ENCODE measurements around the gene TYW5.

Gene TYW5, protein sequence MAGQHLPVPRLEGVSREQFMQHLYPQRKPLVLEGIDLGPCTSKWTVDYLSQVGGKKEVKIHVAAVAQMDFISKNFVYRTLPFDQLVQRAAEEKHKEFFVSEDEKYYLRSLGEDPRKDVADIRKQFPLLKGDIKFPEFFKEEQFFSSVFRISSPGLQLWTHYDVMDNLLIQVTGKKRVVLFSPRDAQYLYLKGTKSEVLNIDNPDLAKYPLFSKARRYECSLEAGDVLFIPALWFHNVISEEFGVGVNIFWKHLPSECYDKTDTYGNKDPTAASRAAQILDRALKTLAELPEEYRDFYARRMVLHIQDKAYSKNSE

DNA sequence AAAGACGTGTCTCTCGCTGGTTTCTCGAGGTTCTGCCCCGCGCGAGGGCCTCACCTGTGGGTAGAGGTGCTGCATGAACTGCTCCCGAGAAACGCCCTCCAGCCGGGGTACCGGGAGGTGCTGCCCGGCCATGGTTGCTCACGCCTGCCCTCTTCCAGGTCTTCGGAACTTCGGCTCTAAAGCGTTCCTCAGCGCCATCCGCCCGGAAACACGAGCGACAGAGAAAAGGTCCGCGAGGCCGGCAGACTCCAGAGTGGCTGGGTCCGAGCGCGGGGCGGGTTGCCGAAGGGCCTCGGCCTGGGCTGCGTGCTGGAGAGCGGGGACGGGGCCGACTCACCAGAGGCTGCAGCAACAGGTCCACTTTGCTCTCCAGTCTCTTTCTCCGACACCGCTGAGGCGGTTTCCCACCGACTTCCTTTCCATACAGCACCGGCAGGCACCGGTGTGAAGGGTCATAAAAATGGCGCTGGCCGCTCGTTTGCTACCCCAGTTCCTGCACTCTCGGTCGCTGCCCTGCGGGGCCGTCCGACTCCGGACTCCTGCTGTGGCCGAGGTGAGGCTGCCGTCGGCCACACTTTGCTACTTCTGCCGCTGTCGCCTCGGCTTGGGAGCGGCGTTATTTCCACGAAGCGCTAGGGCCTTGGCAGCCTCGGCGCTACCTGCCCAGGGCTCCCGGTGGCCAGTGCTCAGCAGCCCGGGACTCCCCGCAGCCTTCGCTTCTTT lies at the start of gene TYW5, which contains the start of gene MAIP1:
TSS of gene TYW5 (minus strand) at position 153 of the 723 bp plus-strand sequence. CDS start at position 132, 21 bp downstream.
TSS of gene MAIP1 (plus strand) at position 244 of the 723 bp plus-strand sequence. CDS start at position 461, 217 bp downstream.
- DNase-seq: peak; percentile 95

DNA sequence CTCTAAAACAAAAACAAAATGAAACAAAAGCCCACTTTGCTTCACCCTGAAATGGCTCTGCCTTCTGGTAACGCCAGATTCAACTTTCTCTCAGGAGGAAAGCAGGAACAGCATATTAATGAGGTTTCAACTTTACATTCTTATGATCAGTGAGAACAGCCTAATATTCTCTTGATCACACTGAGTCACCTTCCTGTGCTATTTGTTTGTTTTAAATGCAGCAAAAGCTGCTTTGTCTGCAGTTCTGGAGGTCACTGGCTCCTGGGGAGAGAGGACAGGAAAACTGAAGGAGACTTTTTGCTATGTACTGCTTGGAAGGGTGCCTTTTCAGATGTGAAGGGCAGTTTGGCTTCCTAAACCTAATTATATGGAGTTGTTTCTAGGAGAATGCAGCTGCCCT lies 48.2 kb upstream of the TYW5 start:
- DNase-seq: peak; percentile 32

DNA sequence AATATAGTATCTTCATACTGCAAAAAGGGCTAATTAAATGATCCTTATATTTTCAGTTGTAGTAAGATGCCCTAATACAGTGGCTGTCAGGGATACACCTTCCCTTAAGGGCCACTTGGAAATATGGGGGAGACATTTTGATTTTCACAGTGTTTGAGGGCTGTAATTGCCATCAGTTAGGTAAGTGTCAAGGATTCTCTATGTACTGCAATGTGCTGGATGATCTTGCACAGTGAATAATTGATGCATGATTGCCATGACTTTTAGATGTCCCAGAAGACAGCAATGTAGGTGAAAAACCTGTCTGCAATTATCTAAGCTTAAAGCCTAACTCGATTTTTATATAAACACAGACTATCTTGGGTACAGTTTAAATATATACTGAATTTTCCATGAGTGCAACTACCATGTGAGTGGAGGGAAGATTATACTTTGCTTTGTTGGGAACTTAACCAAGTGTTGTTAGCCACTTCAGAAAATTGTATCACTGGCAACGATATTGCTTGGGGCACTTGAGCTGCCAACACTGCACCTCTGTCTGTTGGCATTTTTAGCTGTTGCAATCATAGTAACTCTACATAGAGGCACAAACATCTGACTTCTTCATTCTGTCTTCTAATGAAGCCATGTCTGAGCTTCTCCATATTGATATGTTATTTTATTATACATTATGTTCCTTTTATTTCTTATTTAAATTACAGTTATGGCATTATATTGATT lies 45.3 kb upstream of the TYW5 start:
- DNase-seq: no peak

DNA sequence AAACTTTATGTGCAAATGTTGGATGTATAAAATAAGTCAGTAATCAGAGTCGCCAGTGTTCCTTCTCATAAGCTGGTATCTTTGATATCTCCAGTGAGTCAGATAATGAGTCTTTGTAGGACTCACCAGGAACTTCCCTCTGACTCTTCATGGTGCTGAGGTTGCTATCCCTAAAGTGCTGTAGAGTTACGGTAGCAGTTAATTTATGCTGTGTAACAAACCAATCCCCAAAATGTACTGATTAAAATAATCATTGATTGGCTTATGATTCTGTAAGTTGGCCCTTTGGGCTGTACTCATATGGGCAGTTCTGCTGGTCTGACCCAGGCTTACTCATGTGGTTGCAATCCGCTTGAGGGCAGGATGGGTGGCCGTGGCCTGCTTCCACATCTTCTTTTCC lies 43.9 kb upstream of the TYW5 start:
- no peak for DNase-seq

DNA sequence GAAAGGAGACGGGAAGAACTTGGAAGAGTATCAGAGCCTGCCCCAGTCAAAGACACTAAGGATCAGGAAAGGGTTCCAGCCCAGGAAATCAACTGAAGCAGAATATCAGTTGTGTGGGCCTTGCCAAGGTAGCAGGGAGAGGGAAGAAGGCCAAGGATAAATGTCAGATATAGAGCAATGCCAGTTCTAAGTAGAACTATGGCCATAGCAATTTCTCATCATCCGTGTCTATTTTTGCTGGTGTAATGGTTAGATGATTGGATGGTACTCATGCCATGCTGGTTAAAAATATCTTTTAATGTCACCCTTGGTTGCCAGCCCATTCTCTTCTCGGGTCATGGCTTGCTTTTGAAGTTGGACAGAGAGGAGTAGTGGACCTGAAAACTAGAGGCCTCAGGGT lies 42.0 kb upstream of the TYW5 start:
- no peak for DNase-seq

DNA sequence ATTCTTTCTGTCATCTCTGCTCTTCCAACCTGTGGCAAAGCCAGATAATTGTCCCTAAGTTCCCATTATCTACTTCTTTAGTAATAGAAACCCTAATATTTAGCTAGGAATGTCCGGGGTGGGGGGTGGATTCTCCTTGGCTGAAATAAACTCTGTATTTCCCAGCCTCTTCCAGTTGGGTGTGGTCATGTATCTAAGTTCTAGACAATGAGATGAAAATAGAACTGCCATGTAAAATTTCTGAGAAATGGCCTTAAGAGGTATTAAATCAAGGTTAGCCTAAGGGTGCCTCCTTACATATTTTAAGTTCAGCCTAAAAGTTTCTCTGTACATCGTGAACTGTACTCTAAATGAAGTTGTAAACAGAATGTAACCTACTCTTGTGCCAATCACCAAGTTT lies 39.6 kb upstream of the TYW5 start:
- no peak for DNase-seq

DNA sequence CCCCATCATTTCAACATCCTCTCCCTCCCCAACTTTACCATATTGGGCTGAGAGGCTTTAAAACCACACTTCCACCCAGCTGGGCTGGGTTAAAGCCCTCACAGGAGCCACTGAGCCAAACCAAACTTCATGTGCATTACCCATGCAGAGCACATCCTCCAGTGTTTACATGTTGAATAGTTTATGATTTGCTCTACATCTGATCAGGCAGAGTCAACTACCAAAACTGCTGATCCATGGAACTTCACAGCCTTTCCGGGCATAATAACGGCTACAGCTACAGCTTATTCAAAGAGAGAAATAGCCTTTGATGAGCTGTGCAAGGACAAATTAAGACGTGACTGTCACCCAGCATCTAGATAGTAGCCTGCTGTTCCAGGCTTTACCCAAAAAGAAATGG lies 39.1 kb upstream of the TYW5 start:
- DNase-seq: no peak

DNA sequence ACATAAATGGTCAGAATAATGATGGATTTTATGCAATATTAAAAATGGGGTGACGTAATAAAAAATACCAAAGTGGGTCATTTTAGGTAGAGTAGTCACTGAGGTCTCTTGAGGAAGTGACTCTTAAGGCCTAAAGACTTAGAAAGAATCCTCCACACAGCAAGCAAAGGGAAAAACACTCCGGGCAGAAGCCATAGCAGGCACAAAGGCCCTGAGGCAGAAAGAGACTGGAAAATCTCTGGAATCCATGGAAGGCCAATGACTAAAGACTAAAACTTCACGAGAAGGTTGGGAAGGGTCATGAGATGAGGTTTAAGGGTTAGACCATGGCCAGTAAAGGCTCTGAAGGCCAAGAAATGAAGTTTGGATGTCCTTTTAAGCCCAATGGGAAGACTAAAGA lies 37.0 kb upstream of the TYW5 start:
- DNase-seq: no peak

DNA sequence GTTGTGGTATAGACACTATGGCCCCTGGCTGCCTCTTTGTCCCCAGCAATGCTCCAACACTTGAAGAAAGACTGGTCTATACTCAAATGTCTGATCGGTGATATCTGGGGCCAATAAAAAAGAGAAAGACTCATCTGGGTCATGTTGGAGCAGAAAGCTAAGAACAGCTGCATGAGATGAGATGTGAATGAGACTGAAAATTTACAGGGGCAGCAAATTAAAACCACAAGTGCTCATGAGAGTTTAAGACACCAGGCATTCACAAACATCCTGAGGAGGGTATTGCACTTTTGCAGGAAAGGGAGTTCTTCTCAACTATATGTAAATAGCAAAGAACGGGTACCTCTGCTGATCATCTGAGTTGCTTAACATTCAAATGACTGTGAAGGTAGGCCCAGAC lies 36.4 kb upstream of the TYW5 start:
- DNase-seq: no peak

DNA sequence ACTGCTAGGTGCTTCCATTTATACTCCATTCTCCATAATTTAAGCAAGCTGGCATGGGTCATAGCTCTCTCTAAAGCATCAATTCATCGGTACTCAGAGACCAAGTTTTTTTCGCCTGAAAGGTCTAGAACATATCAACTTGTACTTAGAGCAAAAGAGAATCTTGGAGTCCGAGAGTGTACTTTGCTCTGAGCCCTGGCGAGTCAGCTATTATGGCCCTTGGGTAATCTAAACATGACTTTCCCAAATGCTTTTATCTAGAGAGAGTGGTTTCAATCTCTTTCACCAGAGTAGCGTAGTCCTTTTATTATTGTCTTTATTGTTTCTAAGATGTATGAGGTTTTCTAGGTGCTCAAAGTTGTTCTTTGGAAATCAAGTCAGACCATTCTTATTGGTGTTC lies 34.5 kb upstream of the TYW5 start:
- DNase-seq: no peak

DNA sequence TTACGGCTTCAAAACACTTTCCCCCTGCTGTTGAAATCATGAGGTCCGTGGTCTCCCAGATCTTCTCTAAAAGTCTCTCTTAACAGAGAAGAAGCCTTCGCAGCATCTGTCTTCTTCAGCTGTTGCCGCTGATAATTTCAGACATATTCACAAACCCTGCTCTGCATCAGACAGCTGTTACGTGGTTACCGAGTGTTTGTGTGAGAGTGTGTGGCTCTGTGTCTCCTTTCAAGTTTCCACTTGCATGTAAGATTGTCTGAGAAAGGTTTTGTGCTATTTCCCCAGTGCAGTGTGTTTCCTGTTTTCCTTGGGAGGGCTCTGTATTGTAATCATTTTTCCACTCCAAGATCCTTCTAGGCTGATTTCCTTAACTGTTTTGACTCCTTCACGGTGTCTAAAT lies 32.9 kb upstream of the TYW5 start:
- no peak for DNase-seq

DNA sequence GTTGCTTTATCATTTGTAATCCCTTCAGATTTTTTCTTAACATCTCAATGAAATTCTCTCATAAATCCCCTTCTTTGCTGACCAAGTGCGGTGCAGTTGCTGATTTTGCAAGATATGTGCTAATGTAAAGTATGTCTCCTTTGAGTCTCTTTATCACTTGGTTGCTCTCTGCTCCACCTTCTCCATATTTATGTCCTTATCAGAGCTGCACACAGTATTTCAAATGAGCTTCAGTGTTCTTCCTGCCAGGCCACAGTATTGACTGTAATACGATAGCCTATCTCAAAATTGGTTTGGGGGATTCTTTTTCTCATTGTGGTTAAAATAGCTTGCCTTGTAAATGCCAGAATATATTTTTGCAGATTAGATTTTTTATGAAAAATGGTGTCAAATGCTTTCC lies 32.3 kb upstream of the TYW5 start:
- no peak for DNase-seq

DNA sequence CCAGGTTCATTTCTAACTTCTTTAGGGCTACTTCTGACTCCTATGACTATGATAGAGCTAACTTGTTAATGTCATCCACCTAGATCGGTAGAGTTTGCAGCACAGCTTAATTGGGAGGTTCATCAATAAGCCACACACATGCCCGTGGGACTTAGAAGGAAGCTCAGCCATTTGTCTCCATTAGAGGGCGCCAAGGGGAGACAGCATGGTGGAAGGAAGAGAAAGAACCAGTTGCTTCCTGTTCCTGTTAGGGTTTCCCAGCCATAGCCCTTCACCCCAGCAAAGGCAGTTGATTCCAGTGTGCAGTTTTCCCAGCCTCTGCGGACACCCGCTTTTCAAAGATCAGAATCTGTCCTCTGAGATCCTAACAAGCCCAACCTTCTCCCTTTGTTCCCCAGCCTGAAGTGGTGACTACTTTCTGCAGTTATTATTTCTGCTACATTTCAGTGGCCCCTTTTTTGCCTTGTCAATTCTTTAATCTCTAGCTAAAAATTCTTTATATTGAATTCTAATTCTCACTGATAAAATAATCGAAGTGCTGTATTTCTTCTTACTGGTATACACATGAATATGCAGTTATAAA lies 30.4 kb upstream of the TYW5 start:
- peak; percentile 93 for DNase-seq

DNA sequence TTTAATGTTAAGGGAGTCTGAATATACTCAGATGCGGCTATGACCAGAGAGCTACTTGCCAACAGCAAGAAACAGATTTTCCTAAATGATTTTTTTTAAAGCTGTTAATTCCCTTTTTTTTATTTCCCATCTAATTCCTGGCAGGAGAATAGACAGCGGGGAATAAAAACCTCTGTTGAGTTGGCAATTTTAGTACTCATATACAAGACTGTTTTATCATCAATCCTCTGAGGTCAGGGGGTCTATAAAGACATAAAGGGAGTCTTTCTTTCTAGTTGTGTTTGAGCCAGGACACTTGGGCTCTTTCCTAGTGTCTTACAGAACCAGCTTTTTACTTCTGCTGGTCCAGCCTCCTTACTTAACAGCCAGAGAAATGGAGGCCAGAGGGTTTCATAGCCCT lies 29.5 kb upstream of the TYW5 start:
- DNase-seq: no peak

DNA sequence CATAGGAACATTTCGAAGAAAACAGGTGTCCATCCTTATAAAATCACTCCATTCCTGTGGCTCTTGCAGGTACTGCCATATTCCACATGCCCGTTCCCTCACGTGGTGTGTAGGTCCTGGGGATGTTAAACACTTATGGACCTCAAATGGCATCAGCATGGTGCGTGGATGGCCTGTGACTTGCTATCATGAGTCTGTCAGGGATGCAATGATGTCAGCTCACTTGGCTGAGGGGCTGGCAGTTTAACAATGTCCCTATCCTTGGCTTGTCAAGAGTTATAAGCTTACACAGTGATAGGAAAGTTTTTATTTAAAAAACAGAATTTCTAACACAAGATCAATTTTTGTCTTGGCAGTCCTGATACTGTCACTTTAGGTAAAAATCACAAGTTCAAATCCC lies 28.9 kb upstream of the TYW5 start:
- DNase-seq: no peak

DNA sequence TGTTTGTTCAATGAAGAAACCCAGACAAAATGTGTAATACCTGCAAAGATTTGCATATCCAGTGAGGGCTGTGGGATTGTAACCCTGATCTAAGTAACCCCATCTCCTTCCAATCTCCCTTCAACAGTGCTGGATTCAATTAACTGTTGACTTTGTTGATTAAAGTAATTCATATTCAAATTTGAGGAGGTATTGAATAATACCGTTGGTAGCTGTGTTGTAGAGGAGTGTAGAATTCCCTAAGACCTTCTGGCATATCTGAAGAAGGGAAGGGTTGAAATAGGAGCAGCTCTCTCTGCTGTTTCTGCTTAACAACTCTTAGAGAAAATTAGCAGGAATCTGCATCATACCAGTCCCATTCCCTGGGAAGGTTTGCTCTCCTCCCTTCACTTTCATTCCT lies 28.2 kb upstream of the TYW5 start:
- no peak for DNase-seq

DNA sequence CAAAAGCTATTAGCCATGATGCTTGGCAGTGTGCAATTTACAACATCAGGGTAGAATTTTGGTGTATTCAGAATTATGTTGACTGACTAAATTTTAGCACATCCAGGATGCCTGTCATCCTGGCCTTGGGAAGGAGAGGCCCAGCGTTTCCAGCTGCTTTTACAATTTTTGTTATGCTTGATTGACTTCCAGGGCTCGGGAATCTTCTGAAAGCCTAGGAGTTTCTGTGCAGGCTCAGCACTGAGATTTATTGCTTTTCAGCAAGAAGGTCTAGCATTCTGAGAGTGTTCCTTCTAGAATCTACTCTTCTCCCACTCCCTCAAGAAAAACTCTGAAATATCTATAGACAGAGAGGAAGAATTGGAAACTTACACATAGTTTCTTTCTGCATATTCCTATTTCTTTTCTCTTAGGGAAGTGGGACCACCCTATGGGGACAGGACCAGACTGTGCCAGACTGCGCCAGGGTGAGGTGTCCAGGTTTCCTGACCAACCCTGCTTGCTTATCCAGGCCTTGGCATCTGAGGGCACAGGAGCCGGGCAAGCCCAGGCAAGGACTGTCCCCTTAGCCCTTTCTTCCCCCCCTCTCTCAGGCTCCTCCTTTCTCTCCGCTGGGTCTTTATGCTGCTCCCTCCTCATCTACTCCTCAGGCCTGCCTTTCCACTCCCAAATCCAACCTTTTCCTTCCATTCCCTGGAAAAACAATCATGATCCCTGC lies 27.0 kb upstream of the TYW5 start:
- no peak for DNase-seq

DNA sequence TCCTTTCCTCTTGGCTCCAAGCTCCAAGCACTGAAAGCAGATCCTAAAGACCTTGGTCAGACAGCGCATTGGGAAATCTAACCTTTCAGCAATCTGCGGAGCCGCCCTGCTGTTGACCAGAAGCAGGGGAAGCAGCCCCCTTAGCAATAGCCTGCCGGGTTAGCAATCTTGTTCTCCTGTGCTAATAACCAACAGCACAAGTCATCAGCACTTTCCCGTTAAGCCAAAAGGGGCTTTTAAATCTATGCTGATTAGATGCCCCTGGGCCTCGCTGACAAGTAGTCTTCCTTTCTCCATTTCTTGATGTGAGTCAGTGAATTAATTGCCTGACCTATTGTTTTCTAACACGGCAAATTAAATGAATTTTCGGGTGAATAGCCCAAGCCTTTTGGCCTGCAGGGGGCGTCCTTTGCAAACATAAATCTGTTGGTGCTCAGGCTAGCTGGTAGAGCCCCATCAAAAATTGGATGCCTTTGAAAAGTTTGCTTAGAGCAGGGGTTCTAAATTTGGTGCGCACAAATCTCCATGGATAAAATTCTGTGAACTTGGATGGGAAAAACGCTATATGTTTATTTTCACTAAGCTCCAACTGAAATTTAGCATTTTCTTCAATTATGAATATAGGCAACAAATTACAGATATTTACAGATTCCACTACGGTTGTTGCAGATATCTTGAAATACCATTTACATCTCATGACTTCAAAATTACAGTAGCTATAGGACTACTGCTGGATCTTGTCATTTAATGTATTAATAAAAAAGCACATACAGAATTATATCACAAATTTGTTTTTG lies 24.7 kb upstream of the TYW5 start:
- DNase-seq: peak; percentile 83

DNA sequence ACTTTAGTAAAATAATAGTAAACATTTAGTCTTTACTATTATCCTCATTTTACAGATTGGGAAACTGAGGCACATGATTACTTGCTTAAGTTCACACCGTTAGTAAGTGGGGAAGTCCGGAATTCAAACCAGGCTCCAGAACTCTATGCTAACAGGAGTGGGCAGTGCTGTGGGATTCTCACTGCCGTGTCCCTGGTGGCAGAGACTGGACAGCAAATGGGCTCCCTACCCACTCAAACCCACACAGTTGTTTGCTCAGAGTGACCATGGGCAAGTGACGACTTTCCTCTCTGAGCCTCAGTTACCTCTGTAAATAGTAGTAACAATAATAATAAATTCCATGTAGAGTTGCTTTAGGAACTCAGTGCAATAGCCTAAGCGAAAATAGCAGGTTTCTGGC lies 24.1 kb upstream of the TYW5 start:
- DNase-seq: peak; percentile 29

DNA sequence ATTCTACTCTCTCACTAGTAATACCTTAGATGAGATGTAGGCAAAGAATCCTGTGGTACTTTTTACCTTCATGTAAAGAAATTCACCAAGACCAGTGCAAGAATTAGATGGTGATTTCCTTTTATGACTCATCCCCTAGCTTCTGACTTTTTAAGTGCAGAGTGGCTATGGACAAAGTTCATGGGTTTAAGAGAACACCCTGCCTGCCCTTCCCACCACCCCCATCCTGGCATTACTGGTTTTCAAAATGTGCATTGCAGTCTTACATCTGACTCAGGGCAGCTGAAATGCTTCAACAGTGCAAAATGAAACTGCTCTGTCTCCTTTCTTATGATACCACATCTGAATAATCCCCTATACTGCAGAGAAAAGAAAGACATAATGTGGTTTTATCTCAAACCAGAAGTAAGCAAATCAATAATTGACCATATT lies 22.7 kb upstream of the TYW5 start:
- DNase-seq: peak; percentile 43

DNA sequence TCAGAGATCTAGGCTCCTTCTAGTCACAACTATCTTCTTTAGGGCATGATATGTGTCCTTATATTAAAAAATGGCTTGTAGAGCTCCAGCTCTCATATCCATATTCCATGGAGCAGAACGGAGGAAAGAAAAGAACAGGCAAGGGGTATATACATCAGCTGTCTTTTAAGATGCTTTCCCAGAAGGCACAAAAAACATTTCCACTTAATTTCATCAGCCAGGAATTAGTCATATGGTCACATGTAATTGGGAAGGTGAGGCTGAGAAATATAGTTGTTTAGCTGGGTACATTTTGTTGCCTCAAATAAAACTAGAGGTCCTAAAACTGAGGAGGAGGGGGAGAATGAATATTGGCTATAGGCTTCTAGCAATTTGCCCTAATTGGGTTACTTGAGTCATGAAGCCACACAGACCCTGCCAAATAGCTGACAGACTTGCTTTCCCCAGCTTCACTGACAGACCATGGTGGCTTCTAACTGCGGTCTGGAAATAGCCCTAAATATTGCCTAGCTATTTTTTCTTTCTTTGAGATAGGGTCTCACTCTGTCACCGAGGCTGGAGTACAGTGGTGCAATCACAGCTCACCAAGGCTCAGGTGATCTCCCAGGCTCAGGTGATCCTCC lies 20.1 kb upstream of the TYW5 start:
- DNase-seq: no peak
